KMS-11 (cell line): ENCODE measurements around the gene MTMR11.
"Not testable (repeated sequence)": the region's sequence is repeated elsewhere in the genome, so short reads cannot be mapped to it uniquely, and the experiment has no call there.

ENCODE experiments used
- H2AFZ ChIP-seq: fragments of 200-600 bp; sonication (generic); 2 replicates; pipeline ENCODE4 v1.6.1; 2016; ENCODE audit warnings: antibody characterized with exemption, mixed run types, low read depth
- H3K27ac ChIP-seq: fragments of 200-600 bp; sonication (generic); 2 replicates; pipeline ENCODE4 v1.6.1; 2016; ENCODE audit warnings: mild to moderate bottlenecking, mixed run types
- H3K27me3 ChIP-seq: fragments of 200-600 bp; sonication (generic); 2 replicates; pipeline ENCODE4 v1.6.1; 2017; ENCODE audit warnings: mild to moderate bottlenecking, low read depth, mixed run types, moderate library complexity; ENCODE audit not compliant: insufficient read depth
- H3K36me3 ChIP-seq: fragments of 200-600 bp; sonication (generic); 2 replicates; pipeline ENCODE4 v1.6.1; 2017; ENCODE audit warnings: mild to moderate bottlenecking, mixed run types; ENCODE audit not compliant: insufficient read depth
- H3K4me1 ChIP-seq: fragments of 200-600 bp; sonication (generic); 2 replicates; pipeline ENCODE4 v1.6.1; 2016; ENCODE audit warnings: mild to moderate bottlenecking, low read depth, mixed run types; ENCODE audit not compliant: poor library complexity, severe bottlenecking
- H3K4me2 ChIP-seq: fragments of 200-600 bp; sonication (generic); 2 replicates; pipeline ENCODE4 v1.7.0; 2016; ENCODE audit warnings: mild to moderate bottlenecking, mixed run types
- H3K4me3 ChIP-seq: fragments of 200-600 bp; sonication (generic); IDR thresholded peaks from 2 replicates; pipeline ENCODE4 v1.6.1; 2017; ENCODE audit warnings: low read depth, low read length, mixed read lengths; ENCODE audit not compliant: insufficient read depth
- H3K79me2 ChIP-seq: fragments of 200-600 bp; sonication (generic); 2 replicates; pipeline ENCODE4 v1.6.1; 2016; ENCODE audit warnings: low read depth, mixed run types; ENCODE audit not compliant: insufficient read depth
- H3K9ac ChIP-seq: fragments of 200-600 bp; sonication (generic); 2 replicates; pipeline ENCODE4 v1.6.1; 2016; ENCODE audit warnings: mild to moderate bottlenecking, mixed run types
- H4K20me1 ChIP-seq: fragments of 200-600 bp; sonication (generic); 2 replicates; pipeline ENCODE4 v1.6.1; 2016; ENCODE audit warnings: mild to moderate bottlenecking, mixed run types; ENCODE audit not compliant: insufficient read depth
- TF ChIP-seq, protein P1 (sequence below): fragments of 200-600 bp; sonication (generic); conservative IDR thresholded peaks from 2 replicates; pipeline ENCODE4 v1.6.1; 2017; ENCODE audit warnings: low read depth, mild to moderate bottlenecking, antibody characterized with exemption, low read length, moderate library complexity, mixed read lengths

The MTMR11 gene

DNA sequence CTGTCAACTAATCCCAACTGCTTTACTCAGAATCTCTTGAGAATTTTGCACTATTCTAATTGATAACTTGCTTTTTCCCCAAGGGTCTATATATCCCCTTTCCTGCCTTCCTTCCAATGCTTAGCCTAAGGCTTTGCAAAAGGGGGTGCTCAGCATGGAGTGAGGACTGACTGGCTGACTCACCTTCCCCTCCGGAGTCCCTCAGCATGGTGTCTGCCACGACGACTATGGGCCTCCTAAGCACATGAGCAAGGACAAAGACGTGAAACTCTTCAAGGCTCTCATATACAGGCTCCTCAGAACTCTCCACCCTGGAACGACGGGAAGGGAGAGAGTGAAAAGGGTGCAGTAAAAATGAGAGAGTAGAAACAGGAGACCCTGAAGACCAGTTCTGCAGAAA lies 13.2 kb upstream of the MTMR11 start:
- Histone ChIP-seq H3K36me3 (no peaks in the 10 kb centered on the region; the same call in 1 of the 2 replicates), H3K27me3 (no peaks in the 10 kb centered on the region), H4K20me1 (no peaks in the 10 kb centered on the region), H3K79me2 (no peaks in the 10 kb centered on the region), H3K4me3 (no peak overlapping the region), H3K27ac (no peak overlapping the region), H3K9ac (no peak overlapping the region), H3K4me1 (no peaks in the 10 kb centered on the region), H2AFZ (no peak overlapping the region), H3K4me2 (no peak overlapping the region)
- TF ChIP-seq, protein P1, sequence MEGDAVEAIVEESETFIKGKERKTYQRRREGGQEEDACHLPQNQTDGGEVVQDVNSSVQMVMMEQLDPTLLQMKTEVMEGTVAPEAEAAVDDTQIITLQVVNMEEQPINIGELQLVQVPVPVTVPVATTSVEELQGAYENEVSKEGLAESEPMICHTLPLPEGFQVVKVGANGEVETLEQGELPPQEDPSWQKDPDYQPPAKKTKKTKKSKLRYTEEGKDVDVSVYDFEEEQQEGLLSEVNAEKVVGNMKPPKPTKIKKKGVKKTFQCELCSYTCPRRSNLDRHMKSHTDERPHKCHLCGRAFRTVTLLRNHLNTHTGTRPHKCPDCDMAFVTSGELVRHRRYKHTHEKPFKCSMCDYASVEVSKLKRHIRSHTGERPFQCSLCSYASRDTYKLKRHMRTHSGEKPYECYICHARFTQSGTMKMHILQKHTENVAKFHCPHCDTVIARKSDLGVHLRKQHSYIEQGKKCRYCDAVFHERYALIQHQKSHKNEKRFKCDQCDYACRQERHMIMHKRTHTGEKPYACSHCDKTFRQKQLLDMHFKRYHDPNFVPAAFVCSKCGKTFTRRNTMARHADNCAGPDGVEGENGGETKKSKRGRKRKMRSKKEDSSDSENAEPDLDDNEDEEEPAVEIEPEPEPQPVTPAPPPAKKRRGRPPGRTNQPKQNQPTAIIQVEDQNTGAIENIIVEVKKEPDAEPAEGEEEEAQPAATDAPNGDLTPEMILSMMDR: no peak

DNA sequence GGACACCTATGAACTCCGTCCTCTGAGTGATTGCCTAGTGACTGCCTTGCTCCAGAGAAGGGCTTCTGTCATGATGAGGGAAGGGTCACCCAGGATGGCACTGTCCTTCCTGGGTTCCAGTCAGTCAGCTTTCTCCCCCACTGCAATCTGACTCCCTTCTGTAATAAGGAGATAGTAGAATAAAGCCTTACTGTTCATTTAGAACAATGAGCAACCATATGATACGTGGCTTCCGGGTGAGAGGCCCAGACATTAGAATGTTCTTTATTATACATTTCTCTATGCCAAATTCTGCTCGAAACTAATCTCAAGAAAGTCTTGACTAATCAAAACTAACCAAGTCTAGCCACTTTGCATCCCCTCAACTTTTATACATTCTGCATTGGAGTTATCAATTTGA lies 8.5 kb upstream of the MTMR11 start:
- Histone ChIP-seq H3K36me3 (no peaks in the 10 kb centered on the region; the same call in 1 of the 2 replicates), H3K4me1 (peaks cover 17% of the 10 kb centered on the region), H3K9ac (no peak overlapping the region), H3K4me3 (no peak overlapping the region), H2AFZ (no peak overlapping the region), H3K27me3 (no peaks in the 10 kb centered on the region), H3K27ac (no peak overlapping the region), H3K79me2 (no peaks in the 10 kb centered on the region), H4K20me1 (no peaks in the 10 kb centered on the region), H3K4me2 (no peak overlapping the region)
- TF ChIP-seq, protein P1: no peak

DNA sequence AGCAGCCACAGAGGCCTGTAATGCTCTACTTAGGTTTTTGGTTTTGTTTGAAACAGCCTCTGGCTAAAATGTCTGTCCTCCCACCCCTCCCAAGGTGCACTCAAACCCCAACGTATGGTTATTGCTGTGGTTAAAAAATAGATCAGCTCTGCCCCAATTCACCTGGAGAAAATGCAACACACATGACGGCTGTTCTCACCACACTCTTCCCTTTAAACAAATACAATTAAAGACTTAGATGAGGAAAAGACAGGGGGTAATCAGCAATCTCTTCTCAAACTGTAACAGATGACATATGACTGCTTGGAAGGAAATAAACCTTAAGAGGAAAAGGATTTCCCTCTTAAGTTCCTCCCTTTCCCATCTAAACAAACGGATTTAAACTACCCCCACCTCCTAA lies 6.2 kb upstream of the MTMR11 start:
- TF ChIP-seq, protein P1: no peak
- no peaks in the 10 kb centered on the region for H4K20me1 ChIP-seq
- H3K36me3 ChIP-seq: no peaks in the 10 kb centered on the region; the same call in 1 of the 2 replicates
- no peak overlapping the region; the same call in 1 of the 2 replicates for H3K4me2 ChIP-seq
- no peak overlapping the region for H2AFZ ChIP-seq
- H3K4me1 ChIP-seq: peaks cover 40% of the 10 kb centered on the region
- no peak overlapping the region for H3K9ac ChIP-seq
- H3K27ac ChIP-seq: no peak overlapping the region
- no peak overlapping the region for H3K4me3 ChIP-seq
- no peaks in the 10 kb centered on the region for H3K27me3 ChIP-seq
- H3K79me2 ChIP-seq: no peaks in the 10 kb centered on the region

DNA sequence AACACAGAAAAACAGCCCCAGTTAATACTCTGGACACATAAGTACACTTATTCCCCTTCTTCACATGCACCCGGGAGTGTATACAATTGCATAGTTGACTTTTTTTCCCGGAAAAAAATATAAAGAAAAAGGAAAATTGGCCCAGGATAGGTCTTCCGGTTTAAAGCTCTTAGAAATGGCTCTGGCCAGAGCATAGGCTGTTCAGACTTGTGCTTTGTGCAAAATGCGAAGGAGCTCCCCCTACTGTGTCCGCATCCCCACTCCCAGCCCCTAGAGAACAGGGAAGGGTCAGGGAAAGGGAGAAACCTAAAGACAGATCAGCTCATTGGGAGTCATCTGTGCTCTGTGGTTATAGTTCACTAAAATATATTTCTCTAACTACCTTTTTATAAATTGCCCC lies 5.5 kb upstream of the MTMR11 start:
- H4K20me1 ChIP-seq: no peaks in the 10 kb centered on the region
- no peaks in the 10 kb centered on the region for H3K79me2 ChIP-seq
- no peaks in the 10 kb centered on the region; the same call in 1 of the 2 replicates for H3K36me3 ChIP-seq
- no peak overlapping the region for H3K9ac ChIP-seq
- H3K4me1 ChIP-seq: peaks cover 47% of the 10 kb centered on the region
- no peak overlapping the region for H3K27ac ChIP-seq
- TF ChIP-seq, protein P1: 0 out of 2 replicates have a peak, but pooled peaks have one; percentile 21
- H3K4me3 ChIP-seq: no peak overlapping the region
- H3K4me2 ChIP-seq: no peak overlapping the region
- no peaks in the 10 kb centered on the region for H3K27me3 ChIP-seq
- no peak overlapping the region for H2AFZ ChIP-seq

DNA sequence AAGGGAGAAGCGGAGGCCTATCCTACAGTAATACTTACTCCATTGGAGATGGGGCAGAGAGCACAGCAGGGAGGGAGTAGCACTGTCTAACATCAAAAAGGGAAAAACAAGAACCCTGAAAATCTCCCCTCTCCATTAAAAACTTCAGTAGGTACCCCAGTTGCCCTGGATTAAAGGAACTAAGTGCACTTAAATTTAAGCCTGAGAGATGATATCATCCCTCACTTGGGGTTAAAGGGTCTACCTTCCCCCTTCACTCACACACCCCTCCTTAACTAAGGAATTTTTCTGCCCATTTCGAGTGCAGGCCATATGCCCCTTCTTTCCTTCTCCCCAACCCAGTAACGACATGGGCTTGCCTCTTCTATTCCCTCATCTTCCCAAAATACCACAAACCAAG lies 3.7 kb upstream of the MTMR11 start:
- no peak overlapping the region for H3K4me3 ChIP-seq
- H3K27me3 ChIP-seq: no peaks in the 10 kb centered on the region
- H3K36me3 ChIP-seq: no peaks in the 10 kb centered on the region
- H3K27ac ChIP-seq: no peak overlapping the region
- H3K79me2 ChIP-seq: no peaks in the 10 kb centered on the region
- TF ChIP-seq, protein P1: no peak
- H3K4me2 ChIP-seq: peak overlapping the region; percentile 74; the same call in 1 of the 2 replicates
- H2AFZ ChIP-seq: no peak overlapping the region
- peaks cover 55% of the 10 kb centered on the region for H3K4me1 ChIP-seq
- no peak overlapping the region for H3K9ac ChIP-seq
- H4K20me1 ChIP-seq: no peaks in the 10 kb centered on the region

DNA sequence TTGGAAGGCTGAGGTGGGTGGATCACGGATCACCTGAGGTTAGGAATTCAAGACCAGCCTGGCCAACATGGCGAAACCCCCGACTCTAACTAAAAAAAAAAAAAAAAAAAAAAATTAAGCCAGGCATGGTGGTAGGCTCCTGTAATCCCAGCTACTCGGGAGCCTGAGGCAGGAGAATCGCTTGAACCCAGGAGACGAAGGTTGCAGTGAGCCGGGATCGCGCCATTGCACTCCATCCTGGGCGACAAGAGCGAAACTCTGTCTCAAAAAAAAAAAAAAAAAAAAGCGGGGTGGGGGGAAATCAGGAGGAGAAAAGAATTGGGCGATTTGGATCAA lies 2.0 kb upstream of the MTMR11 start:
- not testable (repeated sequence) for H3K79me2 ChIP-seq, H3K4me3 ChIP-seq, H2AFZ ChIP-seq, H4K20me1 ChIP-seq, H3K27me3 ChIP-seq, H3K36me3 ChIP-seq, H3K9ac ChIP-seq
- peaks cover 55% of the 10 kb centered on the region for H3K4me1 ChIP-seq
- H3K4me2 ChIP-seq: peak overlapping the region; percentile 74; the same call in 1 of the 2 replicates
- H3K27ac ChIP-seq: peak overlapping the region; percentile 42; the same call in 1 of the 2 replicates
